Stimulated activated CD8-positive, alpha-beta memory T cell treated with anti-CD3 and anti-CD28 coated beads, Interleukin-12 subunit alpha, Interleukin-12 subunit beta, amount 100 ng/mL, for 4 hours (primary cell): ENCODE measurements around the gene CHST8.

Source experiments
- DNase-seq: peaks from one replicate; pipeline ENCODE4 v3.0.0-alpha.2; 2020; ENCODE audit warnings: low read depth

Gene CHST8

GRCh38 chr19:33673996-33674625 lies 52.4 kb downstream of the CHST8 start:
- DNase-seq = no peak

- no peak for DNase-seq
These were observed 53.0 kb downstream of the CHST8 start for GRCh38 chr19:33674626-33675367.

- no peak for DNase-seq
These were observed 53.9 kb downstream of the CHST8 start for GRCh38 chr19:33675501-33676124.

GRCh38 chr19:33676999-33677665 lies 55.4 kb downstream of the CHST8 start:
- DNase-seq = no peak

- no peak for DNase-seq
These were observed 56.1 kb downstream of the CHST8 start for GRCh38 chr19:33677745-33678426.

GRCh38 chr19:33678796-33679585 lies 57.2 kb downstream of the CHST8 start:
- no peak for DNase-seq

- DNase-seq = no peak
These were observed 57.9 kb downstream of the CHST8 start for GRCh38 chr19:33679696-33680095.

GRCh38 chr19:33681081-33681680 lies 59.4 kb downstream of the CHST8 start:
- no peak for DNase-seq

GRCh38 chr19:33683881-33684537 lies 62.3 kb downstream of the CHST8 start:
- no peak for DNase-seq

GRCh38 chr19:33684538-33685232 lies 62.9 kb downstream of the CHST8 start:
- no peak for DNase-seq

GRCh38 chr19:33685541-33685940 lies 63.8 kb downstream of the CHST8 start:
- DNase-seq = no peak

GRCh38 chr19:33686262-33686661 lies 64.5 kb downstream of the CHST8 start:
- no peak for DNase-seq

GRCh38 chr19:33686687-33687480 lies 65.1 kb downstream of the CHST8 start:
- no peak for DNase-seq

GRCh38 chr19:33687481-33688170 lies 65.9 kb downstream of the CHST8 start:
- no peak for DNase-seq

GRCh38 chr19:33688171-33688992 lies 66.6 kb downstream of the CHST8 start:
- no peak for DNase-seq

- DNase-seq = no peak
These were observed 67.5 kb downstream of the CHST8 start for GRCh38 chr19:33689138-33689746.

- no peak for DNase-seq
These were observed 68.1 kb downstream of the CHST8 start for GRCh38 chr19:33689868-33690267.
